ENCODE measurements around the gene COPS3.

COPS3 gene

GRCh38 chr17:17231621-17232302, 49.3 kb downstream of the COPS3 start:
- no peak for DNase-seq (ENCODE audit: low read depth)
- H3K4me3 ChIP-seq (ENCODE audit: low read depth, low read length) = no peak overlapping the region
- TF ChIP-seq CTCF (conservative IDR thresholded peaks at IDR 0.05; ENCODE audit: low read depth, low read length) = no peak

- no peak for DNase-seq (ENCODE audit: low read depth)
- no peak overlapping the region for H3K4me3 ChIP-seq (ENCODE audit: low read depth, low read length)
- TF ChIP-seq CTCF (conservative IDR thresholded peaks at IDR 0.05; ENCODE audit: low read depth, low read length) = no peak
These were observed 51.3 kb downstream of the COPS3 start for GRCh38 chr17:17229416-17230384.

GRCh38 chr17:17228521-17229279, 52.3 kb downstream of the COPS3 start:
- H3K4me3 ChIP-seq (ENCODE audit: low read depth, low read length) = no peak overlapping the region
- no peak for TF ChIP-seq CTCF (conservative IDR thresholded peaks at IDR 0.05; ENCODE audit: low read depth, low read length)
- DNase-seq (ENCODE audit: low read depth) = no peak

GRCh38 chr17:17227608-17228520, 53.2 kb downstream of the COPS3 start:
- no peak overlapping the region for H3K4me3 ChIP-seq (ENCODE audit: low read depth, low read length)
- no peak for TF ChIP-seq CTCF (conservative IDR thresholded peaks at IDR 0.05; ENCODE audit: low read depth, low read length)
- no peak for DNase-seq (ENCODE audit: low read depth)

- no peak for TF ChIP-seq CTCF (conservative IDR thresholded peaks at IDR 0.05; ENCODE audit: low read depth, low read length)
- H3K4me3 ChIP-seq (ENCODE audit: low read depth, low read length) = no peak overlapping the region
- DNase-seq (ENCODE audit: low read depth) = no peak
These were observed 54.4 kb downstream of the COPS3 start for GRCh38 chr17:17226451-17227265.
